ENCODE results near the gene NBPF3. TPM values are rescaled to one million over a fixed set of nuclear protein-coding genes. Genes with fewer than 3 reads are reported as not detected.
"Not testable (repeated sequence)": the region's sequence is repeated elsewhere in the genome, so short reads cannot be mapped to it uniquely, and the experiment has no call there.

The NBPF3 gene
- total RNA-seq, 3 donors from 2014 or later = 3.4 to 7.9 (median 6.4) TPM

DNA sequence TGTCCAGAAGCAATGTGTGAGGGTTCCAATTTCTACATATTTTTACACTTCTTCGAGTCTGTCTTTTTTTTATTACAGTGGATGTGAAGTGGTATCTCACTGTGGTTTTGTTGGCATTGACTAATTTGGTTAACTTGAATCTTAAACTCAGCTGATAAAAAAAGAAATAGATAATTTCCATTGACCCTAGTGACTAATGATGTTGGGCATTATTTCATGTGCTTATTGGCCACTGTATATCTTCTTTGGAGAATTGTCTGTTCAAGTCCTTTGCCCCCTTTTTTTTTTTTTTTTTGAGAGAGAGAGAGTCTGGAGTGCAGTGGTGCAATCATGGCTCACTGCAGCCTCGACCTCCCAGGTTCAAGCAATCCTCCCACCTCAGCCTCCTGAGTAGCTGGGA, 33.3 kb upstream of the NBPF3 start:
- ATAC-seq (no peak), DNase-seq (no peak)
- Histone ChIP-seq H3K4me1 (ENCODE audit: low read depth) (no peaks in the 10 kb centered on the region), H3K36me3 (ENCODE audit: low read depth) (no peaks in the 10 kb centered on the region), H3K4me3 (no peak overlapping the region), H3K9me3 (no peaks in the 10 kb centered on the region)
- intact Hi-C loops (cut with DNase I, micrococcal nuclease) = no loop called here
- TF ChIP-seq, protein P1, sequence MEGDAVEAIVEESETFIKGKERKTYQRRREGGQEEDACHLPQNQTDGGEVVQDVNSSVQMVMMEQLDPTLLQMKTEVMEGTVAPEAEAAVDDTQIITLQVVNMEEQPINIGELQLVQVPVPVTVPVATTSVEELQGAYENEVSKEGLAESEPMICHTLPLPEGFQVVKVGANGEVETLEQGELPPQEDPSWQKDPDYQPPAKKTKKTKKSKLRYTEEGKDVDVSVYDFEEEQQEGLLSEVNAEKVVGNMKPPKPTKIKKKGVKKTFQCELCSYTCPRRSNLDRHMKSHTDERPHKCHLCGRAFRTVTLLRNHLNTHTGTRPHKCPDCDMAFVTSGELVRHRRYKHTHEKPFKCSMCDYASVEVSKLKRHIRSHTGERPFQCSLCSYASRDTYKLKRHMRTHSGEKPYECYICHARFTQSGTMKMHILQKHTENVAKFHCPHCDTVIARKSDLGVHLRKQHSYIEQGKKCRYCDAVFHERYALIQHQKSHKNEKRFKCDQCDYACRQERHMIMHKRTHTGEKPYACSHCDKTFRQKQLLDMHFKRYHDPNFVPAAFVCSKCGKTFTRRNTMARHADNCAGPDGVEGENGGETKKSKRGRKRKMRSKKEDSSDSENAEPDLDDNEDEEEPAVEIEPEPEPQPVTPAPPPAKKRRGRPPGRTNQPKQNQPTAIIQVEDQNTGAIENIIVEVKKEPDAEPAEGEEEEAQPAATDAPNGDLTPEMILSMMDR (IDR thresholded peaks at IDR 0.05) = no peak

- H3K36me3 ChIP-seq (ENCODE audit: low read depth); intact Hi-C loops (cut with DNase I, micrococcal nuclease); DNase-seq; H3K4me1 ChIP-seq (ENCODE audit: low read depth); ATAC-seq; H3K9me3 ChIP-seq; H3K4me3 ChIP-seq: not testable (repeated sequence)
These were observed 30.0 kb upstream of the NBPF3 start for GRCh38 chr1:21409897-21410296.

DNA sequence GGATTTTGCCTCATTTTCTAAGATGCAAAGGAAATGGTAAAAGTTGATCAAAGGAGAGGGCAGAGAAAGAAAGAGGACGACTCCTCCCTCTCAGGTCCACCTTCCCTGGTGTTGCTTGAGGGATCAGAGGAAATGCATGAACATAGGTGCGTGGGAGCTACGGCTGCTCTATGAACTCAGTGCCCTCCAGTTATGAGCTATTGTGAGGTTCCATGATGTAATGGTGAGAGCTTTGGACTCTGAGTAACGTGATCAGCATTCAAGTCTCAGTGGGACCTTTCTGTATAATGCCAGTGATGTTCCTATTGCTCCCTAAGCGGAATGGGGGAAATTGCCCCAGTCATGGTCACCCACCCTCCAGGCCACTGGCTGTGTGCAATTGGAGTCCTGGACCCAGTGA, 25.9 kb upstream of the NBPF3 start:
- Histone ChIP-seq H3K9me3 (no peaks in the 10 kb centered on the region), H3K4me3 (no peak overlapping the region), H3K4me1 (ENCODE audit: low read depth) (no peaks in the 10 kb centered on the region), H3K36me3 (ENCODE audit: low read depth) (no peaks in the 10 kb centered on the region)
- TF ChIP-seq, protein P1 (IDR thresholded peaks at IDR 0.05) = no peak
- DNase-seq = no peak
- ATAC-seq = no peak
- intact Hi-C loops (cut with DNase I, micrococcal nuclease) = no loop called here

GRCh38 chr1:21420378-21420777, 19.6 kb upstream of the NBPF3 start:
- DNase-seq; H3K9me3 ChIP-seq; H3K4me3 ChIP-seq; intact Hi-C loops (cut with DNase I, micrococcal nuclease); H3K36me3 ChIP-seq (ENCODE audit: low read depth); H3K4me1 ChIP-seq (ENCODE audit: low read depth); ATAC-seq: not testable (repeated sequence)

DNA sequence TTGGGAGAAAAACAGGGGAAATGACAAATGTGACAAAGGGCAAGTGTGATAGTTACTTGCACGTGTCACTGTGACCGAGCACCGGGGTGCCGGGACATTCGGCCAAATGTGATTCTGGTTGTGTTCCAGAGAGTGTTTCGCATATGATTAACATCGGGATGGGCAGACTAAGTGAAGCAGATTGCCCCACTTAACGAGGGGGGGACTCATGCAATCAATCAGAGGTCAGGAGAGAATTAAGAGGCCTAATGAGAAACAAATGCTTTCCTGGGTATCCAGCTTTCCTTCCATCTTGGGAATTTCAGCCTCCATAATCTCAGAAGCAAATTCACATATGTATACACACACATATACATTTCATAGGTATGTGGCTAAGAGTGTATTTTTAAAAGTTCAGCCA, 18.6 kb upstream of the NBPF3 start:
- H3K4me1 ChIP-seq (ENCODE audit: low read depth); ATAC-seq; intact Hi-C loops (cut with DNase I, micrococcal nuclease); H3K9me3 ChIP-seq; DNase-seq; H3K4me3 ChIP-seq; H3K36me3 ChIP-seq (ENCODE audit: low read depth): not testable (repeated sequence)

- peak; percentile 20 for ATAC-seq
- H3K4me1 ChIP-seq (ENCODE audit: low read depth); H3K36me3 ChIP-seq (ENCODE audit: low read depth); H3K9me3 ChIP-seq; DNase-seq; H3K4me3 ChIP-seq; intact Hi-C loops (cut with DNase I, micrococcal nuclease): not testable (repeated sequence)
These were observed 12.0 kb upstream of the NBPF3 start for GRCh38 chr1:21427798-21428480.

GRCh38 chr1:21428481-21429073, 11.4 kb upstream of the NBPF3 start:
- H3K36me3 ChIP-seq (ENCODE audit: low read depth); H3K4me3 ChIP-seq; intact Hi-C loops (cut with DNase I, micrococcal nuclease); DNase-seq; H3K4me1 ChIP-seq (ENCODE audit: low read depth); H3K9me3 ChIP-seq: not testable (repeated sequence)
- peak; percentile 37 for ATAC-seq

GRCh38 chr1:21429210-21429609, 10.7 kb upstream of the NBPF3 start:
- DNase-seq; H3K4me1 ChIP-seq (ENCODE audit: low read depth); H3K4me3 ChIP-seq; H3K9me3 ChIP-seq; ATAC-seq; intact Hi-C loops (cut with DNase I, micrococcal nuclease); H3K36me3 ChIP-seq (ENCODE audit: low read depth): not testable (repeated sequence)

DNA sequence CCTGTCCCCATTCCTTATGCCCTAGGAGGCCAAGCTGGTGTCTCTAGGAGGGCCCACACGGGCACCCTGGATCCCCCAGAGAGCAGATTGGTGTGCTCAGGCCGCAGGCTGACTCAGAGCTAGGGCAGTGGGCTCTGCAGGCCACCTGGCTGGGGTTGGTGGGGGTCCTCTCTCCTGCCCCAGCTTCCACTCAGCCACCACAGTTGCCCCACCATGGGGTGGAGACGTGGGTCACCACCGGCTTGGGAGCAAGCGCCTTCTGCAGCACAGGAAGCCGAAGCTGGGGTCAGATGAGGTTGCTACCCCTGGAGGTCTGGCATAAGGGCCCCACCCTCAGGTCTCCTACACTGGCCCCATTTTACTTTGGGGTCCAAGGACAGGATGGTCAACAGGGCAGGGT, 9.1 kb upstream of the NBPF3 start:
- H3K4me1 ChIP-seq (ENCODE audit: low read depth); DNase-seq; H3K36me3 ChIP-seq (ENCODE audit: low read depth); intact Hi-C loops (cut with DNase I, micrococcal nuclease); ATAC-seq; H3K4me3 ChIP-seq; H3K9me3 ChIP-seq: not testable (repeated sequence)

All from mucosa of descending colon (tissue), 3 donors.